HG03469 (cell line): ENCODE measurements around the gene APLP1.
"Not testable (repeated sequence)": the region's sequence is repeated elsewhere in the genome, so short reads cannot be mapped to it uniquely, and the experiment has no call there.

Experiments used
- ATAC-seq: cut with Tn5 transposase; IDR thresholded peaks from one replicate; pipeline ENCODE4 v1.9.1; 2021; ENCODE audit warnings: mild to moderate bottlenecking, moderate library complexity, moderate number of reproducible peaks; ENCODE audit not compliant: unreplicated experiment

APLP1 gene

GRCh38 chr19:35903550-35904179 is 35.3 kb downstream of the APLP1 start:
- ATAC-seq: no peak

DNA sequence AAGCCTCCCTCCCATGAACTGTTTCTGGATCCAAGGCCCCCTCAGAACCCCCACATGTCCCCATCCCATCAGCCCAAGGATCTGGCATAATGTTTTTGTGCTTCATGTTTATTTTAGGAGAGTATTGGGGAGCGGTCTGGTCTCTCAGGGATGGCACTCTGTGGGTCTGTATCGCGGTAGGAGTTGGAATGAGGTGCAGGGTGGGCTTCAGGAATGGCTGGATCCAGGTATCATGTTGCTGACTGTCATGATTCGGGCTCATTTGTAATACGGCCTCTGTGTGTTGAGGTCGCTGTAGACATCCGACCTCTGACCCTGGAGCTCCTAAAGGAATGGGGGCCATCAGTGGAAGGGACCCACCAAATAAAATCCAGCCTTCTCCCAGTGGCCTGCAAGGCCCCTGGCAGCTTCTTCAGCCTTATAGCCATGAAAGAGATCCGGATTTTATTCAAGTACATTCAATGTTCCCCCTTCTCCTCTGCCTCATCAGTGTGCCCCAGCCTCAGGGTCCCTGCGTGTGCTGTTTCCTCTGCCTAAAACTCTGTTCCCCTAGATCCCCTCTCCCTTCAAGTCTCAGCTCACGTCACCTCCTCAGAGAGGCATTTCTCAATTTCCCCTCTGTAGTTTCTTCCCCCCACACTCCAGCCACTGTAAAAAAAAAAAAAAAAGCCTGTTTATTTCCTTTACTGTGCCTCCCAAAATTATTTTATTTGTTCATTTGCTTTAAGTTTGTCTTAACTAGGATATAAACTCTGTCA is 36.1 kb downstream of the APLP1 start:
- ATAC-seq: no peak

GRCh38 chr19:35905178-35905727 is 36.9 kb downstream of the APLP1 start:
- no peak for ATAC-seq

DNA sequence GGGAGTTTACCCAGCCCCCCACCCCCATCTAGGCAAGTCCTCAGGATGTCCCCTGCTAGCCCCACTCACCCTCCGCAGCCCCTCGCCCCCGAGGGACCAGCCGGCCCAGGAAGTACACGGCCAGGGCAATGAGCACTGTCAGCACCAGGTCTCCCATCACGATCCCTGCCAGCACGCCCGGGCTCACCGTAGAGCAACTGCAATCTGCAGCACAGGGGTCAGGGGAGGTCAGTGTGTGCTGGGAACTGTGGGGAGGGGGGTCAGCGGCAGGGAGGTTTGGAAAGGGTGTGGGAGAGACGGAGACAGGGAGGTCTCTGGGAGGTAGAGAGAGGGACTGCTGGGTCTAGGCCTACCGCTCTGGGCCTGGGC is 39.0 kb downstream of the APLP1 start:
- no peak for ATAC-seq

- ATAC-seq: no peak
These were observed 39.7 kb downstream of the APLP1 start, which contains the start of gene TYROBP for GRCh38 chr19:35908010-35908441. Gene TYROBP (minus strand): TSS chr19:35908295. CDS start chr19:35908228, 67 bp downstream.

- ATAC-seq: no peak
These were observed 40.8 kb downstream of the APLP1 start for GRCh38 chr19:35908973-35909683.

GRCh38 chr19:35909684-35910035 is 41.3 kb downstream of the APLP1 start:
- no peak for ATAC-seq

DNA sequence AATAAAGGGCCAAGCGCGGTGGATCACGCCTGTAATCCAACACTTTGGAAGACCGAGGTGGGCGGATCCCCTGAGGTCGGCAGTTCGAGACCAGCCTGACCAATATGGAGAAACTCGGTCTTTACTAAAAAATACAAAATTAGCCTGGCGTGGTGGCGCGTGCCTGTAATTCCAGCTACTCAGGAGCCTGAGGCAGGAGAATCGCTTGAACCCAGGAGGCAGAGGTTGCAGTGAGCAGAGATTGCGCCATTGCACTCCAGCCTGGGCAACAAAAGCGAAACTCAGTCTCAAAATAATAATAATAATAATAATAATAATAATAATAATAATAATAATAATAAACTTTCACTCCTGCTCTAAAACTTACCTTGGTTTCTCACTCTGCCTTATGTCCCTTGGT is 42.0 kb downstream of the APLP1 start:
- not testable (repeated sequence) for ATAC-seq

DNA sequence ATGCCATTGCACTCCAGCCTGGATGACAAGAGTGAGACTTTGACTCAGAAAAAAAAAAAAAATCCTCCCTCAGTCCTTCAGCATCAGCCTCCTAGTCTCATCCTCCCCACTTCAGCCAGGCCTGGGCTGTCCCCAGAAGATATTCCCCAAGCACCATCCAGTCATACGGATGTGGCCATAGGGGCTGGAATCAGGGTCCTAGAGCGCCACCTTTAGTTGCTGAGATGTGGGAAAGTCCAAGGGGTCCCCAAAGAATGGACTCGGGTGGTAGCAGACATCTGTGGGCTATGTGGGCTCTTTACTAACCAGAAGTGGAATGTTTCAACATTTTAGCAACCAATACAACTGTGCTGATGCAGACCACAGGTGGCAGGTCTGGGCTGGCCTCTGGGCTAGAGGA is 42.8 kb downstream of the APLP1 start:
- no peak for ATAC-seq

DNA sequence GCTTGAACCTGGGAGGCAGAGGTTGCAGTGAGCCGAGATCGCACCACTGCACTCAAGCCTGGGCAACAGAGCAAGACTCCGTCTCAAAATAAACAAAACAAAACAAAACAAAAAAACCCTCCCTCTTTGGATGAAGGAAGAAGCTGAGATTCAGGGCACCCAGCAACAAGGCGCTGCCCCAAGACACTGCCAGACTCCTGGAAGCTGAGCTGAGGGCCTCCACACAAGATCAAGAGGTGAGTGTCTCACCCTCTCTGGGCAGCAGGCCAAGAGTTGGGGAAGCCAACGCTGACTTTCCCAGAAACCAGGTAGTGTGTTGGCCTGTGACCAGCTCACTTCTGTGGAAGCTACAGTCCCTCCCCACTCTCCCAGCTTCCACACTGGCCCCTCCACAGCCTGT is 43.4 kb downstream of the APLP1 start:
- ATAC-seq: no peak

DNA sequence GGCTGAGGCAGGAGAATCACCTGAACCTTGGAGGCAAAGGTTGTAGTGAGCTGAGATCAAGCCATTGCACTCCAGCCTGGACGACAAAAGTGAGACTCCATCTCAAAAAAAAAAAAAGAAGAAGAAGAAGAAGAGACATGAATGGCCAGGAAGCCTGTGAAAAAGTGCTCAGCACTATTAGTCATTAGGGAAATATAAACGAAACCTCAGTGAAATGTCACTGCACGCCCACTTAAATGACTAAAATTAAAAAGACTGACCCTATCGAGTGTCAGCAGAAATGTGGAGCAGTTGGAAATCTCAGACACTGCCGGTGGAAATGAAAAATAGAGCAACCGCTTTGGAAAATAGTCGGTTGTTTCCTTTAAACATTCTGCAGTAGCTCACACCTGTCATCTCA is 45.2 kb downstream of the APLP1 start:
- no peak for ATAC-seq

- no peak for ATAC-seq
These were observed 47.1 kb downstream of the APLP1 start for GRCh38 chr19:35915443-35915842.

GRCh38 chr19:35919306-35919705 is 50.9 kb downstream of the APLP1 start:
- no peak for ATAC-seq

DNA sequence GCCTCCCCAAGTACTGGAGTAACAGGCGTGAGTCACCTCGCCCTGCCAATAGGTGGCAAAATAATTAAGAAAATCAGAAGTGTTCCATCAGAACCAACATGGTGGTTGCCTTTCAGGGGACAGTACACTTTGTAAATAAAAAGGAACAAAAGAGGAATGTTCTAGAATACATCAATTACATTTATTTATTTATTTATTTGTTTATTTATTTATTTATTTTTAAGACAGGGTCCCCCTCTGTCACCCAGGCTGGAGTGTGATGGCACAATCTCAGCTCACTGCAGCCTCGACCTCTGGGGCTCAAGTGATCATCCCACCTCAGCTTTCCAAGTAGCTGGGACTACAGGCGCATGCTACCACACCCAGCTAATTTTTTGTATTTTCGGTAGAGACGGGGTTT is 52.6 kb downstream of the APLP1 start:
- ATAC-seq: no peak

- no peak for ATAC-seq
These were observed 57.1 kb downstream of the APLP1 start for GRCh38 chr19:35925501-35925900.

GRCh38 chr19:35928507-35928906 is 60.1 kb downstream of the APLP1 start:
- ATAC-seq: no peak
